Measurements from ENCODE around the gene GGA3.
"Not testable (repeated sequence)": the region's sequence is repeated elsewhere in the genome, so short reads cannot be mapped to it uniquely, and the experiment has no call there.

Gene GGA3

GRCh38 chr17:75265614-75266315, 4.4 kb upstream of the GGA3 start:
- TF ChIP-seq, protein P1, sequence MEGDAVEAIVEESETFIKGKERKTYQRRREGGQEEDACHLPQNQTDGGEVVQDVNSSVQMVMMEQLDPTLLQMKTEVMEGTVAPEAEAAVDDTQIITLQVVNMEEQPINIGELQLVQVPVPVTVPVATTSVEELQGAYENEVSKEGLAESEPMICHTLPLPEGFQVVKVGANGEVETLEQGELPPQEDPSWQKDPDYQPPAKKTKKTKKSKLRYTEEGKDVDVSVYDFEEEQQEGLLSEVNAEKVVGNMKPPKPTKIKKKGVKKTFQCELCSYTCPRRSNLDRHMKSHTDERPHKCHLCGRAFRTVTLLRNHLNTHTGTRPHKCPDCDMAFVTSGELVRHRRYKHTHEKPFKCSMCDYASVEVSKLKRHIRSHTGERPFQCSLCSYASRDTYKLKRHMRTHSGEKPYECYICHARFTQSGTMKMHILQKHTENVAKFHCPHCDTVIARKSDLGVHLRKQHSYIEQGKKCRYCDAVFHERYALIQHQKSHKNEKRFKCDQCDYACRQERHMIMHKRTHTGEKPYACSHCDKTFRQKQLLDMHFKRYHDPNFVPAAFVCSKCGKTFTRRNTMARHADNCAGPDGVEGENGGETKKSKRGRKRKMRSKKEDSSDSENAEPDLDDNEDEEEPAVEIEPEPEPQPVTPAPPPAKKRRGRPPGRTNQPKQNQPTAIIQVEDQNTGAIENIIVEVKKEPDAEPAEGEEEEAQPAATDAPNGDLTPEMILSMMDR (IDR thresholded peaks at IDR 0.05; ENCODE audit: low read length, missing control alignments), result no peak
- no peak for DNase-seq (ENCODE audit: low read depth)
- H3K4me3 ChIP-seq (replicated peaks; ENCODE audit: low read depth, low read length), result no peak overlapping the region

DNA sequence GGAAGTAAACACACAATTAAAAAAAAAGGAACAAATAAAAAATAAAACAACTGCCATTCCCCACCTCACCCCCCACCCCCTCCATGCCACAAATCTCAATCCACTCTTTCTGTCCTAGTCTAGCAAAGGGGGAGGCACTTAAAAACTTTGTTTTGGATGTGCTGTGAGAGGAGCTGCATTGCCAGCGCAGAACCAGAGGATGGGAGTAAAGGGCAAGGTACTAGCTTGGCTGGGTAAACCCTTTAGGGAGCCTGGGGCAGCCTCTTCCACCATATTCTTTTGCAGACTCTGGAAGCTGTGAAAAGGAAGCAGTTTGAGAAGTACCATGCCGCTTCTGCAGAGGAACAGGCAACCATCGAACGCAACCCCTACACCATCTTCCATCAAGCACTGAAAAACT, 1.6 kb upstream of the GGA3 start:
- no peak for DNase-seq (ENCODE audit: low read depth)
- TF ChIP-seq, protein P1 (IDR thresholded peaks at IDR 0.05; ENCODE audit: low read length, missing control alignments), result no peak
- no peak overlapping the region for H3K4me3 ChIP-seq (replicated peaks; ENCODE audit: low read depth, low read length)

- DNase-seq (ENCODE audit: low read depth), result no peak
- peak overlapping the region; percentile 98 for H3K4me3 ChIP-seq (replicated peaks; ENCODE audit: low read depth, low read length)
- TF ChIP-seq, protein P1 (IDR thresholded peaks at IDR 0.05; ENCODE audit: low read length, missing control alignments), result no peak
Observed at GRCh38 chr17:75262112-75262606, 753 bp upstream of the GGA3 start.

- no peak for DNase-seq (ENCODE audit: low read depth)
- TF ChIP-seq, protein P1 (IDR thresholded peaks at IDR 0.05; ENCODE audit: low read length, missing control alignments), result no peak
Observed at GRCh38 chr17:75260641-75261335, 618 bp downstream of the GGA3 start.

DNA sequence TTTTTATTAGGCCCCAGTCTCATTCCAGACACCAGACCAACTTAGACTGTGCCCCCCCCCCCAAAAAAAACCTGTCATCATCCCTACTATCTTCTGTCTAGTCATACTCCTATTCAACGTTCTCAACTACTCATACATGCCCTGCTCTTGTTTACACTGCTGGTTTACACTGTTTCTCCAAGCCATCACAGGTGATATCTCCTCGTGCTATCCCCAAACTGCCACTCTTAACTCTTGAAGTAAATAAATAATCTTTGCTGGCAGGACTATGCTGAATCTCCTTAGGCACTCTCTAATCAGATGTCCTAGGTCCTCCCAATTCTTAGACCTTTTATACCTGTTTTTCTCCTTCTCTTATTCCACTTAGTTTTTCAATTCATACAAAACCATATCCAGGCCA, 4.2 kb downstream of the GGA3 start:
- not testable (repeated sequence) for DNase-seq (ENCODE audit: low read depth); H3K4me3 ChIP-seq (replicated peaks; ENCODE audit: low read depth, low read length)

More at GRCh38 chr17:75260641-75261335, 618 bp downstream of the GGA3 start:
- peak overlapping the region; percentile 98 for H3K4me3 ChIP-seq (replicated peaks; ENCODE audit: low read depth, low read length)

DNA sequence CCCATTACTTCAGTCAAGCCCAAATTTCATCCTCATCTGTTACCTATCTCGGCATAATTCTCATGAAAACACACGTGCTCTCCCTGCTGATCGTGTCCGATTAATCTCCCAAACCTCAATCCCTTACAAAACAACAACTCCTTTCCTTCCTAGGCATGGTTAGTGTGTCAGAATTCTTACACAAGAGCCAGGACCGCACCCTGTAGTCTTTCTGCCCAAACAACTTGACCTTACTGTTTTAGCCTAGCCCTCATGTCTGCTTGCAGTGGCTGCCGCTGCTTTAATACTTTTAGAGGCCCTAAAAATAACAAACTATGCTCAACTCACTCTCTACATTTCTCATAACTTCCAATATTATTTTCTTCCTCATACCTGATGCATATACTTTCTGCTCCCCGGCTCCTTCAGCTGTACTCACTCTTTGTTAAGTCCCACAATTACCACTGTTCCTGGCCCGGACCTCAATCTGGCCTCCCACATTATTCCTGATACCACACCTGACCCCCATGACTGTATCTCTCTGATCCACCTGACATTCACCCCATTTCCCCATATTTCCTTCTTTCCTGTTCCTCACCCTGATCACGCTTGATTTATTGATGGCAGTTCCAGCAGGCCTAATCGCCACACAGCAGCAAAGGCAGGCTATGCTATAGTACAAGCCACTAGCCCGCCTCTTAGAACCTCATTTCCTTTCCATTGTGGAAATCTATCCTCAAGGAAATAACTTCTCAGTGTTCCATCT, 5.3 kb downstream of the GGA3 start:
- not testable (repeated sequence) for DNase-seq (ENCODE audit: low read depth); H3K4me3 ChIP-seq (replicated peaks; ENCODE audit: low read depth, low read length)

DNA sequence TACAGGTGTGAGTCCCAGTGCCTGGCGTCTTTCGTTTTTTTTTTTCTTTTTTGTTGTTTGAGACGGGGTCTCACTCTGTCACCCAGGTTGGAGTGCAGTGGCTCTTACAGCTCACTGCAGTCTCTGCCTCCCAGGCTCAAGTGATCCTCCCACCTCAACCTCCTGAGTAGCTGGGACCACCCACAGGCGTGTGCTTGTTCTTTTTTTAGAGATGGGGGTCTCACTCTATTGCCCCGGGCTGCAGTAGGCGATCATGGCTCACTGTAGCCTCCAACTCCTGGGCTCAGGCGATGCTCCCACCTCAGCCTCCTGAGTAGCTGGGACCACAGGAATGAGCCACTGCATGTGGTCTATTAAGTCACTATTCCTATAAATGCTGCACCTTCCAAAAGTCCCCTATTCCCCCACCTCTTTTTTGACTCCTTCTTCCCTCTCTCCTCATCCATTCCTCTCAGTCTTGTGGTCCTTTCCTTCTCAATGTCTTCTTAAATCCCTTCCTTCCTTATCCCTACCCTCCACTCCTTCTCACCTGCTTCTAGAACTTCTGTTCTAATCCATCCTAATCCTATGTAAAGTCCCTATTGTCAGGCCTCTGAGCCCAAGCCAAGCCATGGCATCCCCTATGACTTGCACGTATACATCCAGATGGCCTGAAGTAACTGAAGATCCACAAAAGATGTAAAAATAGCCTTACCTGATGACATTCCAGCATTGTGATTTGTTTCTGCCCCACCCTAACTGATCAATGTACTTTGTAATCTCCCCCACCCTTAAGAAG, 9.2 kb downstream of the GGA3 start:
- TF ChIP-seq, protein P1 (IDR thresholded peaks at IDR 0.05; ENCODE audit: low read length, missing control alignments), result no peak
- DNase-seq (ENCODE audit: low read depth), result no peak
- no peak overlapping the region for H3K4me3 ChIP-seq (replicated peaks; ENCODE audit: low read depth, low read length)

Data from fibroblast of pulmonary artery (primary cell).